HG02763 (cell line): Measurements from ENCODE around the gene ZNF579.
A peak's percentile ranks its signal among the peaks of the same experiment; 100 is the strongest.

Experiments
- ATAC-seq: cut with Tn5 transposase; IDR thresholded peaks from one replicate; pipeline ENCODE4 v1.9.1; 2021; ENCODE audit warnings: mild to moderate bottlenecking, moderate library complexity; ENCODE audit not compliant: unreplicated experiment

The ZNF579 gene

GRCh38 chr19:55613396-55613795 is 32.7 kb upstream of the ZNF579 start:
- ATAC-seq = no peak

- no peak for ATAC-seq
Measured at GRCh38 chr19:55611983-55612645, 31.5 kb upstream of the ZNF579 start.

GRCh38 chr19:55611300-55611982 is 30.8 kb upstream of the ZNF579 start:
- no peak for ATAC-seq

GRCh38 chr19:55609326-55609725 is 28.7 kb upstream of the ZNF579 start:
- ATAC-seq = no peak

GRCh38 chr19:55606817-55607216 is 26.2 kb upstream of the ZNF579 start:
- ATAC-seq = no peak

GRCh38 chr19:55606471-55606787 is 25.8 kb upstream of the ZNF579 start:
- ATAC-seq = no peak

- ATAC-seq = peak; percentile 4
Measured at GRCh38 chr19:55605637-55606470, 25.2 kb upstream of the ZNF579 start, which contains the start of gene ZNF865. ZNF865 (plus strand) TSS chr19:55605647; CDS start chr19:55613619, 7,972 bp downstream.

- ATAC-seq = peak; percentile 72
Measured at GRCh38 chr19:55605207-55605636, 24.6 kb upstream of the ZNF579 start.

GRCh38 chr19:55603581-55604292 is 23.1 kb upstream of the ZNF579 start:
- ATAC-seq = no peak

GRCh38 chr19:55603115-55603514 is 22.5 kb upstream of the ZNF579 start:
- ATAC-seq = no peak

GRCh38 chr19:55602104-55603001 is 21.7 kb upstream of the ZNF579 start:
- ATAC-seq = no peak

GRCh38 chr19:55601084-55601483 is 20.4 kb upstream of the ZNF579 start:
- ATAC-seq = no peak

GRCh38 chr19:55600662-55601028 is 20.0 kb upstream of the ZNF579 start:
- no peak for ATAC-seq

- ATAC-seq = peak; percentile 43
Measured at GRCh38 chr19:55599842-55600661, 19.4 kb upstream of the ZNF579 start, which contains the start of gene ZNF524. ZNF524 (plus strand) TSS chr19:55600288; CDS start chr19:55602113, 1,825 bp downstream.

- ATAC-seq = peak; percentile 57
Measured at GRCh38 chr19:55599468-55599841, 18.8 kb upstream of the ZNF579 start, which contains the start of gene FIZ1. FIZ1 (minus strand) TSS chr19:55599517; CDS start chr19:55597865, 1,652 bp downstream.

GRCh38 chr19:55598719-55599467 is 18.2 kb upstream of the ZNF579 start:
- ATAC-seq = peak; percentile 46

- no peak for ATAC-seq
Measured at GRCh38 chr19:55598034-55598433, 17.4 kb upstream of the ZNF579 start.

GRCh38 chr19:55597501-55597921 is 16.9 kb upstream of the ZNF579 start:
- ATAC-seq = no peak
